ENCODE measurements around the gene CREBBP. TPM values are rescaled to one million over a fixed set of nuclear protein-coding genes. Genes with fewer than 3 reads are reported as not detected.

The CREBBP gene
- total RNA-seq, 3 donors from 2014 or later: 57.9 to 107 (median 81.6) TPM

DNA sequence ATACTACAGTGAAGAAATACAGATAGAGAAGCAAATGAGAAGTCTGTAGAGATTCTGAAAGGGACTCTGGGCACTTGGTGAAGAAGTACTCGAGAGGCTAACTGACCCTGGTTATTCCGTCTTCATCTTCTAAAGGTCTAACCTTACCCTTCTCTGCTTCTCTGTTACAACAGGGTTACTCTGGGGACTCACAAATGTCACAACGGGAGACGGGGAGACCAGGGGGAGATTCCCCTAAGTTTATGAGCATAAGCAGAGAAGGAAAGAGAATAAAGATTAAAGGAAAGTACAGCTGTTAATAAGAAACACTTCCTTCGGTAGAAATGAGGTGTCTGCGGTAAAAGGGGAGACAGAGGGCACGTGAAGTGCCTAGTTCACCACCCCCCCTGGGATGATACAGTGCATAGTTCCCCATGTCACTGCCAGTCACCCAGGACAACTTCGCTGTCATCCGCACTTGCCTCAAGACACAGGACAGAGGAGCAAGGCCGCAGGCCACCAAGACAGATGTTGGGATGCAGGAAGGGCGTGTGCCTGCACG is 88.0 kb downstream of the CREBBP start:
- no peak for ATAC-seq
- no peaks in the 10 kb centered on the region for H3K4me1 ChIP-seq (ENCODE audit: low read depth)
- intact Hi-C loops (cut with DNase I, micrococcal nuclease): no loop called here
- no peak overlapping the region for H3K4me3 ChIP-seq
- no peaks in the 10 kb centered on the region for H3K9me3 ChIP-seq
- H3K36me3 ChIP-seq (ENCODE audit: low read depth): no peaks in the 10 kb centered on the region
- no peak for DNase-seq
- TF ChIP-seq, protein P1, sequence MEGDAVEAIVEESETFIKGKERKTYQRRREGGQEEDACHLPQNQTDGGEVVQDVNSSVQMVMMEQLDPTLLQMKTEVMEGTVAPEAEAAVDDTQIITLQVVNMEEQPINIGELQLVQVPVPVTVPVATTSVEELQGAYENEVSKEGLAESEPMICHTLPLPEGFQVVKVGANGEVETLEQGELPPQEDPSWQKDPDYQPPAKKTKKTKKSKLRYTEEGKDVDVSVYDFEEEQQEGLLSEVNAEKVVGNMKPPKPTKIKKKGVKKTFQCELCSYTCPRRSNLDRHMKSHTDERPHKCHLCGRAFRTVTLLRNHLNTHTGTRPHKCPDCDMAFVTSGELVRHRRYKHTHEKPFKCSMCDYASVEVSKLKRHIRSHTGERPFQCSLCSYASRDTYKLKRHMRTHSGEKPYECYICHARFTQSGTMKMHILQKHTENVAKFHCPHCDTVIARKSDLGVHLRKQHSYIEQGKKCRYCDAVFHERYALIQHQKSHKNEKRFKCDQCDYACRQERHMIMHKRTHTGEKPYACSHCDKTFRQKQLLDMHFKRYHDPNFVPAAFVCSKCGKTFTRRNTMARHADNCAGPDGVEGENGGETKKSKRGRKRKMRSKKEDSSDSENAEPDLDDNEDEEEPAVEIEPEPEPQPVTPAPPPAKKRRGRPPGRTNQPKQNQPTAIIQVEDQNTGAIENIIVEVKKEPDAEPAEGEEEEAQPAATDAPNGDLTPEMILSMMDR (IDR thresholded peaks at IDR 0.05): no peak

DNA sequence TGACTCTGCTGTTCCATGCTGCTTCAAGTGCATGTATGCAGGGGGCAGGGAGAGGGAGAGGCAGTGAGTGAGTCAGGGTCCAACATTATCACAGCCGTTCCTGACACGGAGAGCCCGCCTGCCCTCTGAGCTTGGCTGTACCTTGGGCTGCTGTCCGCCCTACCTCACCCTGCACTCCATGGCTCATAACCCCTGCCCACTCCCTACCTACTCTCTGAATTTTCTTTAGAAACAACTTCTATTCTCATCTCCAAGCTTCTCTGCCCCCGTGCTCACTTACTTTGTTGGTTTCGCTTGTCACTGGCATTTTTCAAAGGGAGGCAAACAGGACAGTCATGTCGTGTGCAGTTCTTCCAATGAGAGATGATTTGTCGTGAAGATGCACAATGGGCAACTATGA is 88.8 kb downstream of the CREBBP start:
- no peak for DNase-seq
- Histone ChIP-seq H3K9me3 (no peaks in the 10 kb centered on the region), H3K36me3 (ENCODE audit: low read depth) (no peaks in the 10 kb centered on the region), H3K4me3 (no peak overlapping the region), H3K4me1 (ENCODE audit: low read depth) (no peaks in the 10 kb centered on the region)
- ATAC-seq: no peak
- TF ChIP-seq, protein P1 (IDR thresholded peaks at IDR 0.05): no peak
- intact Hi-C loops (cut with DNase I, micrococcal nuclease): no loop called here

DNA sequence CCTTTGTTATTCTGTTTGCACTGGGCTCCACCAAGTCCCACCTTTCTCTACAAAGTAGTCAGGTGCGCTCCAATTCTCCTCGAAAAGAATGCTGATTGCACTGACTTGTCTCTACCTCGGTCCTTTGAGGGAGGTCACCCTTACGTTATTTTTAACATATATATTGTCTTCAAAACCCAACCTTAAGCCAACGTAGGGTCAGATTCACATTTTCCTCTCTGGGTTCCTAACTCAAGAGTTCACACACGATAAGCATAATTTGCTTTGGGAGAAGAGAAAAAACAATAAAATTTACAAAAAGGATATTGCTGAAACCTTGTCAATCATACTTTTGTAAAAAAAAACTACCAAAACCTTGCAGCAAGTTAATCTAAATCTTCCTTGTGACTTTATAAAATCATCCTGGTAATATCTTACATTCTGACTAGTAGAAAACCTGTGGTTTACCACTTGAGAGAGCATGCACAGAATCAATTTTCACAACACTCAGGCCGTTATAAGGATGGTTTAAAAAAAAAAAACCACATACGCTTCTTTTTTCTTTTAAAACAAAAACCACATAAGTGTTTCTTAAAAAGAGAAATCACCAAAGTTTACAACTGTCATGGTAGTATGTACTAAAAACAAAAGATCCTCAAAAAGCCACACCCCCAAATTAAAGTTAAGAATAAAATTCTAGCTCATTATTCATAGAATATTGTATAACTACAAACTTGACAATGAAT is 91.0 kb downstream of the CREBBP start:
- H3K4me3 ChIP-seq: no peak overlapping the region
- ATAC-seq (no peak), DNase-seq (no peak)
- no peaks in the 10 kb centered on the region for H3K36me3 ChIP-seq (ENCODE audit: low read depth)
- no peaks in the 10 kb centered on the region for H3K4me1 ChIP-seq (ENCODE audit: low read depth)
- intact Hi-C loops (cut with DNase I, micrococcal nuclease): no loop called here
- TF ChIP-seq, protein P1 (IDR thresholded peaks at IDR 0.05): no peak
- no peaks in the 10 kb centered on the region for H3K9me3 ChIP-seq

DNA sequence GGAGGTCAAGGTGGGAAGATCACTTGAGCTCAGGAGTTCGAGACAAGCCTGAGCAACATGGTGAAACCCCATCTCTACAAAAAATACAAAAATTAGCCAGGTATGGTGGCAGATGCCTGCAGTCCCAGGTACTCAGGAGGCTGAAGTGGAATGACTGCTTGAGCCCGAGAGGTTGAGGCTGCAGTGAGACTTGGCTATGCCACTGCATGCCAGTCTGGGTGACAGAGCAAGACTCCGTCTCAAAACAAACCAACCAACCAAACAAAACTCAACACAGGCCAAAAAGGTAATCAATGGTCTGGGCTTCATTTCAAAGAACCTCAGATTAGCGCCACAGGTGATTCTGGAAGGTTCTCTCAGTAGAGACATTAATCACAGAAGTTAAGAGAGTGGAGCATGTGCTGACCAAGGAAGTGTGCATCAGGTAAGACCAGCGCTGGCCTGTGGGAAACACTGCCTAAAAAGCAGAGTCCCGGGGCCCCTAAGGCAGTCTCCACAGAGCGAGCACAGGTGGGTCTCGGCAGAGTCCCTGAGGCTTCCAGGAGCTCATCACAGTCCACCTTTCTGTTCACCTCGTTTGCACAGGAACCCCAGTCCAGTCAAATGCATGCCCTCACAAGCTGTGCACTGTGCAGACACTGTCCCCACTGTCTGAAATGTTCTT is 91.7 kb downstream of the CREBBP start:
- no peaks in the 10 kb centered on the region for H3K4me1 ChIP-seq (ENCODE audit: low read depth)
- no peaks in the 10 kb centered on the region for H3K36me3 ChIP-seq (ENCODE audit: low read depth)
- no peak overlapping the region for H3K4me3 ChIP-seq
- intact Hi-C loops (cut with DNase I, micrococcal nuclease): no loop called here
- ATAC-seq (no peak), DNase-seq (no peak)
- no peaks in the 10 kb centered on the region for H3K9me3 ChIP-seq
- TF ChIP-seq, protein P1 (IDR thresholded peaks at IDR 0.05): no peak

DNA sequence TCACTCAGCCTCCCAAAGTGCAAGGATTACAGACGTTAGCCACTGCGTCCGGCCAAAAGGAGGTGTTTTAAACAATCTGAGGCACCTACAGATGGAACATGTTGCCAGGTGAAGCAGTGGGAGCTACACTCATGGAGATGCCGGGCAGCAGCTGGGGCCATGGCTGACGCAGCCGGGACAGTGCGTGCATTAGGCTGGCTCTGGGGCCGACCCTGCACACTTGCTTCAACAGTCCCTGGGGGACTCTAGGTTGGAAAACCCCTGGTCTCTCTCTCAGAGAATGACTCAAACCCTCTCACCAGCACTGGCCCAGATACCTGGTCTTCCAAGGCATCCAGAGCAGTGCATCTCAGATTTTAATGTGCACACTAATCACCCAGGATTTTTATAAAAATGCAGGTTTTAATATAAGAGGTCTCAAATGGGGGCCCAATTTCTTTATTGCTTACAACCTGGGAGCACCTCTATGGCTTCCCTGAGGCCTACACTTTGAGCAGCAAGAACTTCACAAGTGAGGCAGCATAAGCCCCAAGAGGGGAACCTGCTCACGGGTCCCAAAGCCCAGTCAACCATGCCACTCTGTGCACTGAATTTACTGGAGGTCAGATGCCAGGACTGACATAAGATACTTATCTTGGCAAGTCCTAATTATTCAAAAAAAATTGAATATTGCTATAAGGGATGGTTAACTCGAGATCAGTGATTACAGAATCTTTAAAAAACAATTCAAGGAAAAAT is 92.4 kb downstream of the CREBBP start:
- DNase-seq: no peak
- intact Hi-C loops (cut with DNase I, micrococcal nuclease): no loop called here
- Histone ChIP-seq H3K36me3 (ENCODE audit: low read depth) (no peaks in the 10 kb centered on the region), H3K4me1 (ENCODE audit: low read depth) (no peaks in the 10 kb centered on the region), H3K9me3 (no peaks in the 10 kb centered on the region), H3K4me3 (no peak overlapping the region)
- TF ChIP-seq, protein P1 (IDR thresholded peaks at IDR 0.05): no peak
- ATAC-seq: no peak
